ENCODE results near the gene ZNF678.

DNA sequence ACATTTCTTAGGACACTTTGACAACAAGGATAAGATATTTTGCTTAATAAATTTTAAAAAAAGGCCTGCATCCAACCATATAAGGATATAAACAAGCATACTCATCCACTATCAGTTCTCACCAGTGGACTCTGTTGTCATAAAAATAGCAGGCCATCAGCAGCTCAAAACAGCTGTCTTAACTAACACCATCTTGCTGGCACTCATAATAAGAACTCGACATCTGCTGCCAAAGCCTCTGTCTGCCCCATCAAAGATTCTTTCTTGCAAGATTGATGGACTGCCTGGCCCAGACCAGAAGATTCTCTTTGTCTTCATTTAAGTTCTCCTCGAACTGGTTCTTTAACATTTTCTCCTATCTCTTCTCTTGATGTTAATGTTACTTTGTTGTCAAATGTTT lies 161.7 kb downstream of the ZNF678 start:
- TF ChIP-seq POLR2A (IDR thresholded peaks at IDR 0.05; ENCODE audit: low read length) (no peak), GATA1 (IDR thresholded peaks at IDR 0.05; ENCODE audit: low read depth, low read length) (no peak)
